NCI-H2107 treated with DMSO at 0.1 percent for 48 hours (cell line): Measurements from ENCODE around the gene DCTN3.
A peak's percentile ranks its signal among the peaks of the same experiment; 100 is the strongest.

Experiments used
- DNase-seq: peaks from one replicate; lab custom pipeline; 2025; ENCODE audit not compliant: unreplicated experiment; lab: John Stamatoyannopoulos, UW

DCTN3 gene

DNA sequence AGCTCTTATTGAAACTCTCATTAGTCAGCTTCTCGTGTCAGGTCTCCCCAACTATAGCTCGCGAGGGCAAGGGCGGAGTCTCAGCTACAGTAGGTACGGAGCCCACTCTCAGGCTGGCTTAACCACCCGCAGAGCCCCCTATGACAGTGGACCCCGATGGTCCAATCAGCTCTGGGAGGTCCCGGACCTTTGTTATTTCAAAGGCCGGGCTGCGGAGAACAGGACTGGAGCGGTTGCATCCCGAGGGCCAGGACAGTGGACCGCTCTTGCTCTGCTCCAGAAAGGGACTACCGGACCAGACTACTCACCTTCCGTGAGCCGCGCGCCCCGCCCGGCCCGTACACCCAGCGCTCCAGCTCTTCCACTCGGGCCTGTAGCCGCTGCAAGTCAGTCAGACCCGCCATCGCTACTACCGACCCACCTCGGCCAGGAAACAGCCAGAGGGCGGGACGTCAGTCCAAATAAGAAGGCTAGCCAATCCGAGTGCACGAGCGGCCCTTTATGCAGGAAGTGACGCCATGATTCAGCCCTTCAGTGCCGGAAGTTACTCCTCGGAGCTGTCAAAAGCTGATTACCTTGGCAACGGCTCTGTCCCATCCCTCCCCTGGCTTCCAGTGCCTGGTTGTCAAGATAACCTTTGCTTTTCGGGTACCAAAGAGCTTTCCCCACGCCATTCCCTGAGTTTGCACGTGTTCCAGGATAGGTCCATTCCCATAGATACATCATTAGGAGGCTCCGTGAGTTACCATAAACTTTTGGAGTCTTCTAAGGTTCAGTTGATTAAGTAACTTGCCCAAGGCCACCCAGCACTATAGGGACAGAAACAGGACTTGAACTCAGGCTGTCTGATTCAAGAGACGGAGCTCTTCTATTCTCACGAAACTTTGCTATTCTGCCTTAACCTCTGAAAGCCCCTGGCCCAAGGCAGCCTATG lies at the start of gene DCTN3:
Gene DCTN3, minus strand, starts transcription at position 435 of the 934 bp plus-strand sequence. Its CDS starts 31 bp downstream, at position 404.
- DNase-seq = peak; percentile 92

DNA sequence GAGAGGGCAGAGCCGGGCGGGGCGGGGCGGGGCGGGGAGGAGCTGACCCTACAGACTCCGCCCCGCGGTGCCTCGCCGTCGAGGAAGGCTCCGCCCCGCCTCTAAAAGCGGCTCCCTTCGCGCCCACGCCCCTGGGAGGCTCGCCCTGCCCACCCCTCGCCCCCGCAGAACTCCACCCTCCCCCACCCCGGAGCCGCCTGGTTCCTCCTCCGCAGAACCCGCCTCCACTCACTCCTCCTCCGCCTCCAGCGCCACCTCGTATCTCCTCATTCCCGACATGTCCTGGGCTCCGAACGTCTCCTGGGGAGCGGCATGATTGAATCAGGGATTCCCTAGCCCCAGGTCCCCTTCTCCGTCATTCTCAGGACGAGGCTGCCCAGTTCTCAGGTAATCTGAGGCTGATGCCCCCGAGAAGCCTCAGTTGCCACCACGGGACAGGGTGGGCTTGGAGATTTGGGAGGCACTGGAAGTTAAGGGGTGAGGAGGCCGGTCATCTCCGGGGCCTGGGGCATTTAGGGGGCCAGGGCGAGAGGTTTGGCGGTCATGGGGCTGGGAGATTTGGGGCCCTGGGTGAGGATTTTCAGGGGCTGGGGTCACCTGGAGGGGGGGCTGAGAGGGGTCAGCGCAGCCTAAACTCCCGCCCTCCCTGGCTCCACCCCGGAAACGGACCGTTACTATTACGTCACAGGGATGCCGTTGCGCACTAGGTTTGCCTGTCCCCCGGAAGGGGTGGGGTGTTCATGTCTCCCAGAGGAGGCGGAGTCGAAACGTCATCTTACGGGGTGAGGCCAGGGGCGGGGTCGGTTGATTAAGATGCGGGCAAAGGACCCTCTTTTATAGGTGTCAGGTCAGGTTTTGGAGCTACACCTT lies 45.3 kb upstream of the DCTN3 start:
- DNase-seq = peak; percentile 86

DNA sequence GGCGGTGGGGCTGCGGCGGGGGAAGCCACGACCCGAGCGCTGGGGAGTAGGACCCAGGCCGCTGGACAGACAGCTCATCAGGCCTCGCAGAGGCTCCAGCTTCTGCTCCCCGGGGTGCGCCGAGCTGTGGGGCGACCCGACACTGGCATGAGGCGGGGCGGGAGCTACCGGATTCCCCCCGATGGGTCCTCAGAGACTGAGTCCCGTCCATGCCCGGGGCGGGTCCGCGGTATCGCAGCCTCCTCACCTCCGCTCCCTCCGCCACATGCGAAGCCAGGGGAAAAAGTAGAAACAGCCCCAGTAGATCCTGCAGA lies 44.7 kb upstream of the DCTN3 start:
- no peak for DNase-seq

DNA sequence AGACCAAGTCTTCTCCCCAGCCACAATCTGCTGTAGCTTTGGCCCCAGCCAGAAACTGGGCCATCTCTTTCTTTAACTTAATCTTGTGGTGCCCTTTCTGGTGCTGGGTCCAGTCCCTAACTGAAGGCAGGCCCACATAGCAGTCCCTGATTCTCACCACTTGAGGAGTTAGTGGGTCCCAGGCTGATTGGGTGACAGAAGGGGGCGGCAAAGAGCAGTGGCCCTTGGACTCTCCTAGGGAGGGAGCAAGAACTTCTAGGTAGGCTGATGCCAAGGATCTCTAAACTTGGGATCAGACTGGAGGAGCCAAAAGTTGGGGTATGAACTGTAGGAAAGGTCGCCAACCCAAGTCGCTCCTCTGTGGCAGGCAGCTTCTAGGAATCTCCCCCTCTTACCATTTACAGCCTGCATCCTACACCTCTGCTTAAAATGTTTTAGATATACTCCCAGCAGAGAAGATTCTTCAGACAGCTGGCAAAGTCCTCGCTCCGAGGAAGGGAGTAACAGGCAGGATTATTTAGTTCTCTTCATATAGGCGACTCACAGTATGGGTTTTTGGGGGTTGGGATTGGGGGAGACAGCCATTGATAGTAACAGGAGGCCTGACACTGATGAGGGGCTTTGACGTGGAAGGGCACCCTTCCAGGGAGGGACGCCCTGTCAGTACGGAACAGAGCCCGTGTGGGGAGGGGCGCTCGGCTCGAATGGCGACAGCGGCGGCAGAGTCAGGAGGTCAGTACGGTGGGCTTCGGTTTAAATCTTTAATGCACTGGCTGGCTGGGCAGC lies 44.2 kb upstream of the DCTN3 start:
- no peak for DNase-seq

DNA sequence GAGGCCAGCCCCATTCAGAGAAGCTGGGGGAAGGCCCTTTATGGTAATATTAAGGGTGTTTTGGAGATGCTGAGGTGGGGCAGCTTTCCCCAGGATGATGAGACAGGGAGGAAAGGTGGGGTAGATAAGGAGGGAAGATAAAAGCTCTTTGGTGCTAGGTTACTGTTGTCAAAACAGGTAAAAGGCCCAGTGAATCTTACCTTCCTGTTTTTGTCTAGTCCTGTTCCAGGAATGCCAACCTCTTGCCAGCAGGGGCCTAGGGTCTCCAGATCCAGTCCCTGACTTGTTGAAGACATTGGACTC lies 43.0 kb upstream of the DCTN3 start:
- DNase-seq = no peak

DNA sequence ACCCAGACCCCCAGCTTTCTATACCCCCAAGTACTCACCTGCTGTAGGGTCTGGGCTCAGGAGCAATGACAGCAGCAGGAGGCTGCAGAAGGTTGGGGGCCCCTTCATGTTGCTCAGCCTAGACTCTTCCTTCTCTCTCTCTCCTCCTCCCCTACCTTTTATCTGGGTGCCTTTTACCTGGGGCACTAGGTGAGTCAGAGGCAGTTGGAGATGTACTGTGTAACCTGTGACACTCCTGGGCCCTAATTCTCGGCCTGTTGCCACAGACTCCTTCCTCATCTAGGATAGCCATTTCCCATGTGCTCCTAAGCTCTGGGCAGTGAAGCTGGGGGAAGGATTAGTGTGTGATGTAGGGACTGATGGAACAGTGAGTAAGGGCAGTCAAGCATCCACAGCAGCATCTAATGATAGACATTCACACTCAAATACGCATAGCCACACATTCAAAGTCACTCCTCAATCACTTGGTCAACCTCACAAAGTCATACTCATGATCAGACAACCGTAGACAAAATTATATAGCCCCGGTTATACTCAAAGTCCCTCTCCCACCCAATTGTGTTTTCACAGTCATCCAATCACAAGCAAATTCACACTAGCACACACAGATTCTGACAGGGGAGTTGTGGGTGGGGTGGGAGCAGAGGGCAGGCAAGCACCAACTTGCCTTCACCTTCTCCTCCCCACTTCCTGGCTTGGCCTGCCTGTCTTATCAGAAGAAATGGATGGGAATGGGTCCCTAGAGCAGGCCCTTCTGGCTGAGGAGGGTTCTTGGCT lies 42.4 kb upstream of the DCTN3 start, which contains the start of gene CCL27:
Gene CCL27, minus strand, starts transcription at position 132 of the 777 bp plus-strand sequence. Its CDS starts 24 bp downstream, at position 108.
- DNase-seq = no peak

DNA sequence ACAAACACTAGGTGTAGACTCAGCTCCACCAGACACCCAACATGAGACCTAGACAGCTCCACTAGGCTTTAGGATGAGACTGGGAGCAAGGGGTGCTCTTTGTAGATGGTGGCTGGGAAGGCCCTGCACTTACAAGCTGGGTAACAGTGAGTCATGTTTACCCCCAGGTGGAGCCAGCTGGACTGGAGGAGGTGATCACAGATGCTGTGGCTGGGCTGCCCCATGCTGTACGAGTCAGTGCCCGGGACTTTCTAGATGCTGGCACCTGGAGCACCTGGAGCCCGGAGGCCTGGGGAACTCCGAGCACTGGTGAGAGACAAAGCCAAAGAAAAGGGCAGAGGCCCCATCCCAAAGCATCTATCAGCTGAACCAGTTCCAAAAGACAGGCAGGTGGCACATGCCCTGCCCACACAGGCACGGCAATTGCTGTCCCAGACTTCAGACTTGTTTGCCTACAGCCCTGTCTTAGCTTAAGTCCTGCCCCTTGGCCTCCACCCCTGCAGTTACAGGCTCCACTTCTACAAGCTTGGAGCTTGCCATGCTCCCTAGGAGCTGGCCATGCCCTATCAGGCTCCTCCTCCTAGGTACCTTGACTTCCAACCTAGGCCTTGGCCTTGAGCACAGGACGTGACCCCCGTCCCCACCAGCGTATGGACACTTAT lies 39.4 kb upstream of the DCTN3 start:
- no peak for DNase-seq

DNA sequence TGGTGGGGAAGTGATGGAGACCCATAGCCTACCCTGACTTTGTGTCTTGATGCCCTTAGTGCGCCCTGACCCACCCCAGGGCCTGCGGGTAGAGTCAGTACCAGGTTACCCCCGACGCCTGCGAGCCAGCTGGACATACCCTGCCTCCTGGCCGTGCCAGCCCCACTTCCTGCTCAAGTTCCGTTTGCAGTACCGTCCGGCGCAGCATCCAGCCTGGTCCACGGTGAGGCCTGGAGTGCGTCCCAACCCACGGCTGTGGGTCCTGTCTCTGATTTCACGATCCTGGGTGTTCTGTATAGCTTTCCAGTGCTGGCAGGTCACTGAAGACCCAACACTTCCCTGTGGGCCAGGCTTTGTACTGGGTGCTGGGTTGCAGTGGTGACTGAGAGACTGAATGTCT lies 38.2 kb upstream of the DCTN3 start:
- DNase-seq = no peak

DNA sequence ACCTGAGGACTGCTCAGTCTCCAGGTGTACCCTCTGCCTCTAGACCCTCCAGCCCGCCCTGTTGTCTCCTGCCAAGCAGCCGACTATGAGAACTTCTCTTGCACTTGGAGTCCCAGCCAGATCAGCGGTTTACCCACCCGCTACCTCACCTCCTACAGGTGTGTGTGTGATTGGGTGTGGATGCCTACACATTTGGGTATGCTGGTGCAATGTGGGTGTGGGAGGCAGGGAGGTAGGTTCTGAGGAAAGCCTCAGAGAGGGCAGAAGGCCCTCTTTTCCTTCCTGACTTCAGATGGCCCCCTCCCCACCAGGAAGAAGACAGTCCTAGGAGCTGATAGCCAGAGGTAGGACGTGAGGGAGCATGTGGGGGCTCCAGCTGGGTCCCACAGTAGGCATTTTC lies 36.7 kb upstream of the DCTN3 start:
- DNase-seq = no peak

DNA sequence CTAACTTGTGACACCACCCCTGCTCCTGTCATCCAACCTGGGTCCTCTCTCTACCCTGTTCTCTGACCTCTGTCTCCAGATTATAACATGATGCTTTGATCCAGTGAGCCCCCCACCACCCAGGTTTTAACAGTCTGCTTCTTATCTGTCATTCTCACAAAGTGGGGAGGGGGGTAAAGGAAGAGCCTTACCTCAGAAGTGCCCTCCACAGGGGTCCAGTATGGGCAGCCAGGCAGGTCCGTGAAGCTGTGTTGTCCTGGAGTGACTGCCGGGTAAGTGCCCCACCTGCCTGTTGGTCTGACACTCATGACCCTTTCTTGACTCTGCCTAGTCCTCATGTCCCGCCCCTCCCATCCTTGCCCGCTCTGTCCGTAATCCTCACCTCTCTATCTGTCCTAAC lies 35.1 kb upstream of the DCTN3 start:
- DNase-seq = no peak

DNA sequence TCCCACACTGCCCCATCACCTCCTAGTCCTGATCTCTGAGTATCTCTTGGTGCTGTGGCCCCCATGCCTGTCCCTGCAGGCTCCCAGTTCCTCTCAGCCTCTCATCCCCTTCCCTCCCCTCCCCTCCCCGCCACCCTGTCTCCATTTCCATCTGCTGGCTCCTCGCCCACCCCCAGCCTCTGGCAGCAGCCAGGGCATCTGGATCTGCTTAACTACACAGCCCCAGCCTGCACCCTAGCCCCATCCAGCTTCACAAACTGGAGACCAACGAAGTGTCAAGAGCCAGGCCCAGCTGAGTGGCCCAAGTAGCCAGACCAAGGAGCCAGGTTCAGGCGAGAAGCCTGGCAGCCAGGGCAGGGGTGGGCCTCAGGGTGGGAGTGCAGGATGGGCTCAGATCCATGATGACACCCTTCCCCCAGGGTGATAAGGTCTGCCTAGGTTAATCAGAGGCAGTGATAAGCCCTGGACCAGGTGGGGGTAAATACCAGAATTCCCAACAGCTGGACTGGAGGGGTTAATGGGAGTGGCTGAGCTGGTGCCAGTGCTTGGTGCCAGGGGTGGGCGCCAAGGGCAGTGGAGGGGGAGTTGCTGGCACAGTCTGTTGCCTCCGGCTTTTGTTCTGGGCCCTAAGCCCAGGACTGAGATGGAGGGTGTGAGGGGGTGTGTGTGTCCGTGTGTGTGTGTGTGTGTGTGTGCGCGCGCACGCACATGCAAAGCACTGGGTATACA lies 34.2 kb upstream of the DCTN3 start:
- DNase-seq = no peak

DNA sequence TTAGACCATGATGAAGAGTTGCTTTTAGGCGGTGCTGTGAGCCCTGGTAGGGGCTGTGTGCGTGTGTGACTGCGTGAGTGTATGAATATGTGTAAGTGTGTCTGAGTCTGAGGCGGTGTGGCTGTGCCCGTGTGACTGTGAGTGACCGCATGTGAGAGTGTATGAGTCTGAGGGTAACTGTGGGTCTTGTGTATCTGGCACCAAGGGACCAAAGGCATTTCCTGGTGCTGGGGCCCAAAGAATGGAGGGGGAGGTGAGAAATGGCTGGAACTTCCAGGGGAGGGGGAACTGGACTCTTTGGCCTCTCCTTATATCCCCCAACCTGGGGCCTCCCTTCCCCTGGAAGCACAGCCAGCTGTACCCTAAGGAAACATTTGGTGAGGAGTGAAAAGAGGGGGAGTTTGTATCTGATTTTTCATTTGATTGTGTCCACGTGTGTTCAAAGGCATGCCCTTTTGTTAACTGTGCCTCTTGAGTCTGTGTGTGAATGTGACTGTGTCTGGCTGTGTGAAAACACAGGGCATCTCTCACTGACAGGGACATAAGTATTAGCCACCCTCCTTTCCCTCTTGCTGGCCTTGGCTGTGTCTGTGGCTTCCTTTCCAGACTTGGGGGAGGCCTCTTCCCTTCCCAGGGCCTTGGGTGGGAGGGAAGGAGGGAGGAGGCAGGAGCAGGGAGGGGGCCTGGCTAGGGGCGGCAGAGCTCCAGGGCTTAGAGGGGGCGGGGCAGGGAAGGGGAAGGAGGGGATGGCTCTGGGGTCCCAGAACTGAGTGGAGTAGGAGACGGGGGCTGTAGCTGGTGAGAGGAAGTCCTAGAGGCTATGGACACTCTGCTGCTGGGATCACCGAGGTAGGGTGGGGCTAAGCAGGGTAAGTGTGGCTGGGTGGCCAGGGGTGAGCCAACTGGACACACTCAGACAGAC lies 33.1 kb upstream of the DCTN3 start:
- no peak for DNase-seq

DNA sequence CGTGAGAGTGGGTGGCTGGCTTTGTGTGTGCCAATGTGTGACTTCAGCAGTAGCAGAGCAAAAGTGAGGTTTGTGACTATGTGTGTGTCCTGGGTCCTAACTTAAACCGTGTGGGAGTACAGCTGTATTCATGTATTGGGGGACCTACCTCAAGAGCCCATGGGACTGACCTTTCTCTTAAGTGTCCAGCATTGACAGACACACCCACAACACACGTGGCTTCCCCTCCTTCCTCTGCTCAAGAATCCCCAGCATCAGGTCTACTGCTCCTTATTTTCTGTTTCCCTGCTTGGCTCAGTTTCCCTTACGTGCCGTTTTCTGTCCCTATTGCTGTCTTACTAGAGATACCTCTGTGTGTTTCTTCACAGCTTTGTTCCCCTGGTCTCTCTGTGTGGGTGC lies 32.3 kb upstream of the DCTN3 start:
- DNase-seq = no peak

DNA sequence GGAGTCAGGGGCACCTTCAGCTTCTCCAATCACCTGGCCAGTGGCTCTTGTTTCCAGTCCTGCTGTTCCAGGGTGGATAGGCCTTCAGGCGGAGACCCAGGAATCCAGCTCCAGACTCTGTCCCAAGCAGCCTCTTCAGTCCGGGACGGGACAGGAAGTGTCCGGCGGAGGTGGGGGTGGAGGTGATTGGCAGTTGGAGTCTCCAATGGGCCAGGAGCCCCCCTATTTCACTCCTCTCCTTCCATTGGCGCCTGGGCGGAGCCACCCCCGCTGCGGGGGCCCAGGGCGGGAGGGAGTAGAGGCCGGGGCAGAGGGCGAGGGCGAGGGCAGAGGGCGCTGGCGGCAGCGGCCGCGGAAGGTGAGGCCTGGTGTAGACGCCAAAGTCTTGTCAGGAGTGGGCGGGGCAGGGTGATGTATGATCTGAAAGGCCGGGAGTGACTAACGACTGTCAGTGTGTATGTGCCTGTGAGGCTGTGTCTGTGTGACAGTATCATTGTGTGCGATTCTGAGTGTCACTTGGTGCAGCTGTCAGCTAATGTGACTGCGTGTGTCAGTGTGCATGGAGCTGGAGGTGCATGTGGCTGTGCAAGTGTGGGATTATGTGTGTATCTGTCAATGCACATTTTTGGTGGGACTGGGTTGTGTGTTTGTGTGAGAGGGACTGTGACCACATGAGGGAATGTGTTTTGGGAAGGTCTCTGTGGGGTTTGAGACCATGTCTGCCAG lies 31.7 kb upstream of the DCTN3 start, which contains the start of gene IL11RA:
Gene IL11RA, plus strand, starts transcription at position 310 of the 726 bp plus-strand sequence. CDS start 3,033 bp downstream, outside the sequence.
- DNase-seq = no peak

DNA sequence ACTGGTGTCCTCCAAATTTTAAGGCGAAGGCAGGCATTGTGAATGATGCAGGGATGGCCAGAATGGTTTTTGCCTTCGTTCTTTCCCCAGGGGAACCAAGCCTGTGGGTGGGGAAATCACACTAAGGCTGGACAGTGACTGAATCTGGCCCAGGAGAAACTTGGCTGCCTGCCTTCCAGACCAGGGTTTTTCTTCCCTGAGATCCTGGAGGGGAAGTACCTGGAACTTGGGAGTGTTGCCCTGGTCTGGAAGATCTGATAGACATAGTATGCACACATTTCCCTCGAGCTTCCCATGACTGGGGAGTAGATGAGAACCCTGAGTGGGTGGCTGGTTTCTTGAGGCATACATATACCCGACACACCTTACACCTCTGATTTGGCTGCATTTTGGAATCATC lies 31.0 kb upstream of the DCTN3 start:
- no peak for DNase-seq

DNA sequence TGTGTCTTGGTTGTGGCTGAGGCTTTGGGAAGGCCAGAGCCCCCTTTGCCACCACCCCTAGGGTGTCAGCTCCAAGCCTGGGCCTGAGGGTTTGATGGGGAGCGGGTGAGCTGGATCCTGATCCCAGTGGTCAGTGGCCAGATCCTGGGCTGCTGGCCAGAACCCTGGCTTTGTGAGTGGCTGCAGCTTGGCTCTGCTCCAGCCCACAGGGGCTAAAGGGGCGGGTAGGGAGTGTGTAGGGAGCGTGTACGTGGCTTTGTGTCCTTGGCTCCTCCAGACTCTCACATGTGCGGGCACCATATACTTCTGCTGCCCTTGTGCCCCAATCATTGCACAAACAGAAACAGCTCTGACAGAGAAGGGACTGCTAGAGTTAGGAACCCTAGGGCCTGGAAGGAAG lies 30.5 kb upstream of the DCTN3 start:
- no peak for DNase-seq

DNA sequence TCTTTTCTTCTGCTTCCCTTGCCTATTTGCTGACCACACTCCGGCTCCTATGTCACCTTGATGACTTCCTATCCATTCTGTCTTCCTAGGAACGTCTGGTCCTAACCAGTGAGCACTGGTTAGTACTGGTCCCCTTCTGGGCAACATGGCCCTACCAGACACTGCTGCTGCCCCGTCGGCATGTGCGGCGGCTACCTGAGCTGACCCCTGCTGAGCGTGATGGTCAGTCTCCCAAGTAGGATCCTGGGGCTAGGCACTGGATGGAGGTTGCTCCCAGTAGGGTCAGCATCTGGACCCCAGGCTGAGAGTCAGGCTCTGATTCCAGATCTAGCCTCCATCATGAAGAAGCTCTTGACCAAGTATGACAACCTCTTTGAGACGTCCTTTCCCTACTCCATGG lies 28.4 kb upstream of the DCTN3 start:
- DNase-seq = no peak

DNA sequence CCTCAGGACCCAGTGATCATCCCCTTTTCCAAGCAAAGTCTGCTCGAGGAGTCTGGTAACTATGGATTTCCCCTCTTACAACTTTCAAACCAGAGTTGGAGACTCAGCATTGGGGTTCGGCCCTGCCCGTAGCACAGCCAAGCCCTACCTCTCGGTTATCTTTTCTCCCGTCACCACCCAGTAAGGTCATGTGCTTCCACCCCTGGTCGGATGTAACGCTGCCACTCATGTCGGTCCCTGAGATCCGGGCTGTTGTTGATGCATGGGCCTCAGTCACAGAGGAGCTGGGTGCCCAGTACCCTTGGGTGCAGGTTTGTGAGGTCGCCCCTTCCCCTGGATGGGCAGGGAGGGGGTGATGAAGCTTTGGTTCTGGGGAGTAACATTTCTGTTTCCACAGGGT lies 27.4 kb upstream of the DCTN3 start:
- no peak for DNase-seq
